Esophagus squamous epithelium (tissue), 4 donors: ENCODE measurements around the gene SETDB2.

ENCODE experiments used
- CTCF ChIP-seq, 6 experiments: fragments of 450-650 bp in 4 of 6; fragments of 200-600 bp in 2 of 6; sonication (generic) in 2 of 6; IDR thresholded peaks; one replicate each; pipeline ENCODE4 v1.5.1; 2016 to 2019; ENCODE audit warnings: antibody characterized with exemption in 6 of 6, mild to moderate bottlenecking in 4 of 6, moderate library complexity in 4 of 6
- POLR2A ChIP-seq, 4 donors: fragments of 450-650 bp; IDR thresholded peaks; one replicate each; pipeline ENCODE4 v1.6.1; 2017; ENCODE audit warnings: antibody characterized with exemption in 4 of 4, mild to moderate bottlenecking in 4 of 4, moderate library complexity in 3 of 4

- TF ChIP-seq CTCF (IDR thresholded peaks at IDR 0.05) (no peak), POLR2A (IDR thresholded peaks at IDR 0.05) (no peak)
Observed at GRCh38 chr13:49481788-49482187, 37.7 kb downstream of the SETDB2 start.
